ENCODE results near the gene TIRAP.

Gene TIRAP

GRCh38 chr11:126322996-126323395 is 40.1 kb downstream of the TIRAP start:
- no peak for DNase-seq (ENCODE audit: low spot score)

- no peak for DNase-seq (ENCODE audit: low spot score)
These were observed 44.5 kb downstream of the TIRAP start for GRCh38 chr11:126327281-126328000.

GRCh38 chr11:126328001-126328390 is 45.1 kb downstream of the TIRAP start:
- no peak for DNase-seq (ENCODE audit: low spot score)

GRCh38 chr11:126328444-126328843 is 45.6 kb downstream of the TIRAP start:
- no peak for DNase-seq (ENCODE audit: low spot score)

- no peak for DNase-seq (ENCODE audit: low spot score)
These were observed 46.2 kb downstream of the TIRAP start for GRCh38 chr11:126328938-126329643.

GRCh38 chr11:126329644-126330211 is 46.8 kb downstream of the TIRAP start:
- no peak for DNase-seq (ENCODE audit: low spot score)

- DNase-seq (ENCODE audit: low spot score), result no peak
These were observed 48.4 kb downstream of the TIRAP start for GRCh38 chr11:126331286-126331685.

GRCh38 chr11:126332221-126332711 is 49.4 kb downstream of the TIRAP start:
- DNase-seq (ENCODE audit: low spot score), result no peak

GRCh38 chr11:126333142-126333541 is 50.2 kb downstream of the TIRAP start:
- DNase-seq (ENCODE audit: low spot score), result no peak

- DNase-seq (ENCODE audit: low spot score), result no peak
These were observed 52.0 kb downstream of the TIRAP start for GRCh38 chr11:126334659-126335462.

GRCh38 chr11:126335463-126335760 is 52.5 kb downstream of the TIRAP start:
- no peak for DNase-seq (ENCODE audit: low spot score)

GRCh38 chr11:126336138-126336541 is 53.2 kb downstream of the TIRAP start:
- no peak for DNase-seq (ENCODE audit: low spot score)

- no peak for DNase-seq (ENCODE audit: low spot score)
These were observed 53.8 kb downstream of the TIRAP start for GRCh38 chr11:126336671-126337101.

GRCh38 chr11:126337126-126337473 is 54.2 kb downstream of the TIRAP start:
- DNase-seq (ENCODE audit: low spot score), result no peak

GRCh38 chr11:126337474-126338241 is 54.8 kb downstream of the TIRAP start:
- no peak for DNase-seq (ENCODE audit: low spot score)

GRCh38 chr11:126338346-126339055 is 55.6 kb downstream of the TIRAP start:
- no peak for DNase-seq (ENCODE audit: low spot score)

- DNase-seq (ENCODE audit: low spot score), result no peak
These were observed 56.4 kb downstream of the TIRAP start for GRCh38 chr11:126339073-126339862.

GRCh38 chr11:126339863-126340434 is 57.1 kb downstream of the TIRAP start:
- DNase-seq (ENCODE audit: low spot score), result peak; percentile 23

GRCh38 chr11:126340960-126341606 is 58.2 kb downstream of the TIRAP start:
- no peak for DNase-seq (ENCODE audit: low spot score)
